Hindlimb muscle (tissue), 1 donor: ENCODE data around the gene ZNF362. TPM values are rescaled to one million over a fixed set of nuclear protein-coding genes. Genes with fewer than 3 reads are reported as not detected.

Source experiments
- DNase-seq: peaks from one replicate; pipeline ENCODE4 v3.0.0-alpha.2; 2013
- polyA plus RNA-seq: library from polyadenylated mRNA; unstranded; fragments of 120-200 nt; gene quantifications from one replicate; pipeline ENCODE4 v1.2.1, GENCODE V29; 2013; ENCODE audit not compliant: insufficient read length

ZNF362 gene
- polyA plus RNA-seq, 1 donor, result 35.1 TPM

DNA sequence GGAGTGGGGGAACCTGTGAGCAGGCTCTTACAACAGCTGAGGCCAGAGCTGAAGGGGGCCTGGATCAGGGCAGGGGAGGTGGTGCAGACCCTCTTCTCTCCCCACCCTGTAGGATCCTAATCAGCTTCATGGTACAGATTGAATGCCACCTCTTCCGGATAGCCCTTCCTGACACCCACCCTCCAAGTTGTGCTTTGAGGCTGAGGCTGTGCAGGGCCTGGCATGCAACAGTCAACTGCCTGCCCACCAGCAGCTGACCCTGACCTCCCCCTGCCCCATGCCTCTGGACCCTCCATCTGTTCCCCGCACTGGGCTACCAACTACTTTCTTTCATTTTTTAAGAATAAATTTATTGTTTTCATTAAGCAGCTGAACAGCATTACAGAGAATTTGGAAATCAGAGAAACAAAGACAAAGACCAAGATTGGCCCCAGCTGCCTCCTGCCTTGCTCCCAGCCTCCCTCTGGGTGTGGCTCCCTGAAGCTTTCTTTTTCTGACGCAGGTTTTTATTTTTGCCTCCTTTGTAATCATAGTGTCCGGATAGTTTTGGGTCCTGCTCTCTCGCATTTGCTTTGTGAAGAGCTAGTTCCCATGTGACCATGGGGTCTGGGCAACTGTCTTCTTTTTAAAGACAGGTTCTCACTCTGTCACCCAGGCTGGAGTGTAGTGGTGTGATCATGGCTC lies 12.8 kb downstream of the ZNF362 start:
- DNase-seq, result no peak

DNA sequence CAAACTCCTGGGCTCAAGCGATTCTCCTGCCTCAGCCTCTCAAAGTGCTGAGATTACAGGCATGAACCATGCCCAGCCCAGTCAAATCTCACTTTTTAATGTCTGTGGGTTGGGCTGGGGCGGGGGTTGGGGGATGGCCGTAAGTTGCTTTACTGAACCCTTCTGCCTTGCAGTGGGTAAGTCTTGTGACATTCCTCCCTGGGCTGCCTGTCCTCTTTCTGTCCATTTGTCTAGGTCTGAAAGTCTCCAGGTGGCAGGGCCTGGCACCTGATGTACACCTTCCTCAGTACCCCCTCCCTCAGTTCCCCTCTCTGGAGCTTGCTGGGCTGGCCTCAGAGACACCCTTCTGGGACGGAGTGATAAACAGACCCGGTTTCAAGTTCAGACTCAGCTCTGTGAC lies 13.3 kb downstream of the ZNF362 start:
- no peak for DNase-seq

DNA sequence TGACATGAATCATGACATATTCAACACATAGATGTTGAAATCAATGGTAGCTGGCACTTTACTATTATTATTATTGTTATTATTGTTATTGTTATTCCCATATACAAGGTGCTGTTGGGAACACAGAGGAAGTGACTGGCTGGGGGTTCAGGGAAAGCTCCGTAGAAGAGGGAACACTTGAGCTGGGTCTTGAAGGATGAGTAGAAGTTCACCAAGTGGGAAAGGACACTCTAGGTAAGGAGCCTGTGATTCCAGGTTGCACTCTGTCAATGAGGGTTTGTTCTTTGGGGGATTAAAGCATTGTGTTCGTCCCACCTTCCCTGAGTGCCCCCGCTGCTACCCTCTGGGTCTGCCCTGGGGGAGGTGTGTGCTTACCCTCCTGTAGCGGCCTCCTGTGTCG lies 14.1 kb downstream of the ZNF362 start:
- no peak for DNase-seq

DNA sequence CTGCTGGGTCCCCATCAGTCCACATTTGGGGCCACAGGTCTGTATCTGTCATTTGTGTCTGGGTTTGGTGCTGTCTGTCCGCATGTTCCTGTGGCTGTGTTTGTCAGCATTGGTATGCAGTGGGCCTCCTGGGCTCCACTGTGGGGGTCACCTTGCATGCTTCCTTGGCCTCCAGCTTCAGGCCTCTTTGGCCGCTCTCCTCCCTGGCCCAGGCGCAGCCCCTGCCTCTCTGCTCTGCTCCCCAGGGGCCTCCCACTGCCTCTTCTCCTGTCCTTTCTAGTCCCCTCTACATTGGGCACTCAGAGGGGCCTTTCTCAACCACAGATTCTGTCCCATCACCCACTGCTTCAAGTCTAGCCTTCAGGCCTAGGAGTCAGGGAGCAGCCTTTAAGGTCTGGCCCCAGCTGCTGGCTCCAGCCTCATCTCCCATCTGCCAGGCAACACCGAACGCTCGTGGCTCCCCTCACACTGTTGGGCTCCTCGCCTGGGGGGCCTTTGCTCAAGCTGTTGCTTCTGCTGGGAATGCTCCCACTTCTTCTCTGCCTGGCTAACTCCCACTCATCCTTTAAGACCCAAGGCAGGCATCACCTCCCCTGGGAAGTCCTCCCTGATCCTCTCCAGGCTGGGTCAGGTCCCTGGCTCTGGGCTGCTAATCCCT lies 14.6 kb downstream of the ZNF362 start:
- no peak for DNase-seq

DNA sequence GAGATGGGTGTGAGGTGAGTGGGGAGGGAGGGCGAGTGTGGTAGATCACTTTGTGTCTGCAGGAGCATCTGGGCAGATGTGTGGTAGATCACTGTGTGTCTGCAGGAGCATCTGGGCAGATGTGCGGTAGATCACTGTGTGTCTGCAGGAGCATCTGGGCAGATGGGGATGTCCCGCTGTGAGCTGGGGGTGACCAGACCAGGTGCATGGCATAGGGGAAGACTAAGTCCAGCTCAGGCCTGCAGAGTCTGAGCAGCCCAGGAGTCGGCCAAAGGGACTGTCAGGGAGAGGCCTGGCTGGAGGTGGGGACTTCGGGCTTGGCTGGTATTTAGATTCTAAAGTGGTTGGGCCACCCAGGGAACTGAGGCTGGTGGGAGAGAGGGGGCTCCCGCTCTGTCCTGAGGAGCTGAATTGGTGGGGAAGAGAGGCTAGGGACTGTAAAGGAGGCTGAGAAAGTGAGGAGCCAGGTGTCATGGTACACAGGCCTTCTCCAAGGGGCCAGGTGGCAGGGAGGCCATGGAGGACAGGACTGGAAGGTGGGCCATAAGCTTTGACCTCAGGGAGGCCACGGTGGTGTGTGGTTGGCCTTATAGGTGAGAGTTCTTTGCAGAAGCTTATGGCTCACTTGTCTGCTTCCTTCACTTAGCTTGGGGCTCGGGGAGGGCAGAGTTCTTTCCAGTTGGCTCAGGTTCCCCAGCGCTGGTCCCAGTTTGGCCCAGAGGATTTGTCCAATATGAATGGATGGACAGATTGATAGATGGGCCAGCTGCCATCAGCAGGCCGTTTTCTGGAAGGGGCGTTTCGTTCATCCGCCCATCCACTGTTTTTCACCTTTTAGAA lies 15.6 kb downstream of the ZNF362 start:
- no peak for DNase-seq

DNA sequence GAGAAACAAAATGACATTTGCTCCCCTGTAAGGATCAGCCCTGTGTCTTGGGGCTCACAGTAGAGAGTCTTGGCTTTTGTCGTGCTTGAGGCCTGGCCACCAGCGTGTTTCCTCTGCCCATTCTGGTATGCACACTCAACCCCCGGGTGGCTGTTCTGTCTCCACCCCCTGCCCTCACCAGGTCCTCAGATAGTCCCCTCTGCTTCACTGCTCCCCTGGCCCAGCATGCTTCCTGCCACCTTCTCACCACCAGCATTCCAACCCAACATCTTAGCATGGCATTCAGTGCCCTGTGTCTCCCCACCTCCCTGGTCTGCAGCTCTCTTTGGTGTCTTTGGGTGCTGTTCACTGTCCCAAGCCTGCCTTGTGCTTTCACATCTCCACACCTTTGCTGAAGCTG lies 16.2 kb downstream of the ZNF362 start:
- DNase-seq, result no peak

DNA sequence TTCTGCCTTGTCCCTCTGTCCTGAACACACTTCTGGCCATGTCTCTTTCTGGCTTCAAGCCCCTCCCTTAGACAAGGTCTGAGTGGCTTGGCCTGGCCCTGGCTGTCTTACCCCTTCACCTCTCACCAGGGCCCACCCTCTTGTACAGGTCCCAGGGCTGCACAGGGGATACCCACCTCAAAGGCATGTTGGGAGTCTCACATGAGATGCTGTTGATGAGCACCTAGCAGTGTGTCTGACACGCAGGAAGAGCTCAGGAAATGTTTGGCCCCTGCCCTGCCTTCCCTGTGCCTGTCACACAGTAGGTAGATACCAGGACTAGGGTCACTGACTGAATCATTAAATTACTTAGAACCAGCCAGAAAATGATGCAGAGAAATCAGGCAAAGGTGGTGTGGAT lies 16.6 kb downstream of the ZNF362 start:
- DNase-seq, result no peak

DNA sequence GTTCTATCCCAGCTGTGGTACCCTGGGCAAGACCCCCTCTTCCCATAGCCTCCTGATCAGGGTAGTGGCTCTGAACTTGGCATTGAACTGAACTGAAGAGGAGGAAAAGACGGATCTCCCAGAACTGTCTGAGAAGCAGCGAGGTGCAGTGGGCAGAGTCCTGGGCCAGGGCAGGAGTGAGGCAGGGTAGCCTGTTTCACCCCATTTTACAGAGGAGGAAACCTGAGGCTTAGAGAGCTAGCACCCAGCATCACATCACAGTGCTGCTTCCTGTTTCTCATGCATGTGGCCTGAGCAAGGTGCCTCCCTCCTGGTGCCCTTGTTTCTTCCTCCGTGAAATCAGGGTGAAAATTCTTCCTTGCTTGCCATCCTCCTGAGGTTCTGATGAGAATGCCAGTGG lies 17.1 kb downstream of the ZNF362 start:
- no peak for DNase-seq

DNA sequence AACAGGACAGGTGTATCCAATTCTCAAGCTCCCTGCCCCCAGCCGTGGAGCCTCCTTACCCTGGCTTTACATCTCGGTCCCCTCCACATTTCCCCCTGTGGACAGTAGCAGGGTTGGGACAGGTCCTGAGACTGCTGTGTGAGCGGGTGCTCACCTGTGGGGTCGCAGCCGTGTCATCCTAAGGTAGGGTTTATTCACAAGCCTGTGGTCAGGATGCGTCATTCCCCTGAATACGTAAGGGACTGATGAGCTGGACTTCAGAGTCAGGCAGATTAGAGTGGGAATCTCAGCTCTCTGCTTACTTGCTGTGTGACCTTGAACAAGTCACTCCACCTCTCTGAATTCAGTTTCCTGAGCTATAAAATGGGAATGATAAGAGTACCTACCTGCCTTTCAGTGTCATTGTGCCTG lies 17.7 kb downstream of the ZNF362 start:
- DNase-seq, result no peak

DNA sequence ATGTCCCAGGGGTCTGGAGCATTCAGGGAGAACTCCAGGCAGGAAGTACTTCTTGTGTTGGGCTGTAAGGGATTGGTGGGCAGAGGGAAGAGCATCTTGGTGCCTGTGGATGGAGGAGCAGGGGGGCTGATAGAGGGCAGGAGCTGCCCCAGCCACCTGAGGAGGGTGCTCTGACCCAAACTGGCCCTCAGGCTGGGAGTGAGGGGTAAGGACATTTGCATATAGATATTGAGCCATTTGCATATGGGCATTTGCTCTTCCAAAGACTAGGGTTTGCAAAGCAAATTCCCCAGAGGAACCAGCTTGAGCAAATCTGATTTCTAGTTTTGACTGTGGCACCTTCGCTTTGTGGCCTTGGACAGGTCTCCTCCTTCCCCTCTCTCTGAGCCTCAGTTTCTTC lies 18.2 kb downstream of the ZNF362 start:
- DNase-seq, result no peak

DNA sequence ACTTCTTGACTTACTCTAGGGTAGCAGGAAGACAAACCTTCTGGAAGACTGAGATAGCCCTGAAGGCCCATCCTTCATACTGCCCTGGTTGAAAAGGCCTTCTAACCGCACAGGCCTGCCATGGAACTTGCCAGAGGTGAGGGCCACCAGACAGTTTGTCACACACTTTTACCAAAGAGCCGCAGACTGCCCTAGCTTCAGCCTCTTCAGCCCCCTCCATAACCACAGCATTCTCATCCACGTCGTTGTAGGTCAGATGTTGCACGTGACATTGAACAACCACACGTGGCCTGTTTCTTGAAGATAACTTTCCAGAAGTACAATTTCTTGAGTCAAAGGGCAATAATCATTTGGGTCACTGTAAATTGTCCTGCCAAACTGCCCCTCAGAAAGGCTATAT lies 18.9 kb downstream of the ZNF362 start:
- DNase-seq, result no peak

DNA sequence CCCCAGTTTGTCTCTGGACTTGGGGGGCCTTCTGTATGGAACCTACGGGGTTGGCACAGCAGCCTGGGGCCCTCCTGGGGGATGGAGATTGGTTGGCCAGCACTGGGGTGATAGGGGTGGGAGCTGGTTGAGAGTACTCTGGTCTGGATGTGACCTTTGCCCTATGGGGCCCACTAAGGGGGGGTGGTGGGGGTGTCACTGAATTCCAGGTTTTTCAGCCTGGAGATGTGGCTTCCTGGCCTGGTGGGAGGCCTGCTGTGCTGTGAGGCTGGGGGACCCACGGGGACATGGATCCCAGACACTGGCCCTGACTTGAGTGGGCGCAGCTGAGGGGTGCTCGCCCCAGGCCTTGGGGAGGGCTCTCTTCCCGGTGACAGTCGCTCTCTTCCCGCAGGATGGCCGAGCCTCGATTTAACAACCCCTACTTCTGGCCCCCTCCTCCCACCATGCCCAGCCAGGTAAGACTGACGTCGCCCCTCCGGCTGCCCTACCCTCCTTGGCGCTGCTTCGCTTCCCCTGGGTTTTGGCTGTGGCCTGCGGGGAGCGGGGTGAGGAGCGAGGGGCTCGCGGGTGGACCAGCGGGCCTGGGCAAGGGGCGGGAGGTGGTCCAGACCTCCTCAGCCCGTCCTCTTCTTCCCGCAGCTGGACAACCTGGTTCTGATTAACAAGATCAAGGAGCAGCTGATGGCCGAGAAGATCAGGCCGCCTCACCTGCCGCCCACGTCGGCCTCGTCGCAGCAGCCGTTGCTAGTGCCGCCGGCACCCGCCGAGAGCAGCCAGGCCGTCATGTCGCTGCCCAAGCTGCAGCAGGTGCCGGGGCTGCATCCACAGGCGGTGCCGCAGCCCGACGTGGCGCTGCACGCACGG lies 19.6 kb downstream of the ZNF362 start:
- DNase-seq, result no peak

DNA sequence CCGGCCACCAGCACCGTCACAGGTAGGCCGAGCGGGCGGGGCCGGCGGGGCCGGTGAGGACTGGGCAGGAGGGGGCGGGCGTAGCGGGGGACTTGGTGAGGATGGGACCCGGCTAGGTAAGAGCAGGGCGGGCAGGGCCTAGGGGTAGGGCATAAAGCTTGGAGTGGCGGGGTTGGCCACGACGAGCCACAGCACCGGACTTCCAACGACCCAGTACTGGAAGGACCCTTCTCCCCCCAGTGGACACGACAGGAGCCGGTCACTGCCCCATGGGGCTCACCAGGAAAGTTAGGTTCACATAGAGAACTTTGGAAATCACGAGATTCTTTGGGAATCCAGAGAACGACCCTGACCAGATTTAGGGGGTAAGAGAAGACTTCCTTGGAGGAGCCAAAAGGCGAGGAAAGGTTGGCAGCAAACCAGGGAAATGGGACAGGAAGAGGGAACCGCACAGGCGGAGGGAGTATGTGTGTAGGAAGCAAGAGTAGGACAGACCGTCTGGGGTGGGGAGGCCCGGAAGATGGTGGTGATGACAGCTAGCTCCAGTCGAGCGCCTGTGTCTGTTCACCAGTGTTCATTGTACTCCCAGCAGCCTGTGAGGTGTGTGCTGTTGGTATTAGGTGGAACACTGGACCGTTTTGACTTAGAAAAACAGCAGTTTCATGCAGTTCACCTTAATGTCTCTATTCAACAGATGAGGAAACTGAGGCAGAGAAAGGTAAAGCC lies 20.4 kb downstream of the ZNF362 start:
- no peak for DNase-seq

DNA sequence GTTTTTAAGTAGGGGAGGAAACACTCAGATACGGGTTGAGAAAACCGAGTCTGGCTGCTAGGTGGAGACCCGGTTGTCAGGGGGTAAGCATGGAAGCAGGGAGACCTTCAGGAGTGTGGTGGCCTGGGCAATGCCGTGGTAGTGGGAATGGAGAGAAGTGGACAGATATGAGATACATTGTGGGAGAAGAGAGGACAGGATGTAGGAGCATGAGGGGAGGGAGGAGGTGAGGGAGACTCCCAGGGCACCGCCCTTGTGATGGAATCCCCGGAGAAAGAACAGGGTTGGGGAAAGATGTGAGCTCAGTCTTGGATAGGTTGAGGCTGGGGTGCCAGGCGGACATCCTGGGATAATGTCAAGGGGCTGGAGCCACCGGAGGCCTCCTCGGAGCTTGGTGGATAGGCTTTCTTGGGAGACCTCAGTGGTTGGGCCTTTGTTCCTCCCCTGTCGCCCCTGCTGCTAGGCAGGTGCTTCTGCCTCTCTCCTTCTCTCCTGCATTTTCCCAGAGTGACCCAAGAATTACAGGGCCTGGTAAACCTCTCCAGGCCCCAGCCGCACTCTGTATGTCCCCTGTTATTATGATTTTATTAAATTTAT lies 21.3 kb downstream of the ZNF362 start:
- no peak for DNase-seq

DNA sequence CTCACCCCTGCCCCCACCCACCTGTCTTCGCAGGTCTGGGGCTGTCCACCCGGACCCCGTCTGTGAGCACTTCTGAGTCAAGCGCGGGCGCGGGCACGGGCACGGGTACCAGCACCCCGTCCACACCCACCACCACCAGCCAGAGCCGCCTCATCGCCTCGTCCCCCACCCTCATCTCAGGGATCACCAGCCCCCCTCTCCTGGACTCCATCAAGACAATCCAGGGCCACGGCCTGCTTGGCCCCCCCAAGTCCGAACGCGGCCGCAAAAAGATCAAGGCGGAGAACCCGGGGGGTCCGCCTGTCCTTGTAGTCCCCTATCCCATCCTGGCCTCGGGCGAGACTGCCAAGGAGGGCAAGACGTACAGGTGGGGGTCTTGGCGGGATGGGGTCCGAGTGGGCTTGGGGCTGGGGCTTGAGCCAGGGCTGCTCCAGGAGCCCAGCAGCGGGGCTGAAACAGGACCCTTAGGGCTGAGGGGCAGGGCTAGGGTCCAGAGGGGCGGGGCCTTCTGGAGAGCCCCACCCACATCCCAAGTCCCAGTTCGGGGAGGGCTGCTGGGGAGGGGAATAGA lies 23.9 kb downstream of the ZNF362 start:
- no peak for DNase-seq

DNA sequence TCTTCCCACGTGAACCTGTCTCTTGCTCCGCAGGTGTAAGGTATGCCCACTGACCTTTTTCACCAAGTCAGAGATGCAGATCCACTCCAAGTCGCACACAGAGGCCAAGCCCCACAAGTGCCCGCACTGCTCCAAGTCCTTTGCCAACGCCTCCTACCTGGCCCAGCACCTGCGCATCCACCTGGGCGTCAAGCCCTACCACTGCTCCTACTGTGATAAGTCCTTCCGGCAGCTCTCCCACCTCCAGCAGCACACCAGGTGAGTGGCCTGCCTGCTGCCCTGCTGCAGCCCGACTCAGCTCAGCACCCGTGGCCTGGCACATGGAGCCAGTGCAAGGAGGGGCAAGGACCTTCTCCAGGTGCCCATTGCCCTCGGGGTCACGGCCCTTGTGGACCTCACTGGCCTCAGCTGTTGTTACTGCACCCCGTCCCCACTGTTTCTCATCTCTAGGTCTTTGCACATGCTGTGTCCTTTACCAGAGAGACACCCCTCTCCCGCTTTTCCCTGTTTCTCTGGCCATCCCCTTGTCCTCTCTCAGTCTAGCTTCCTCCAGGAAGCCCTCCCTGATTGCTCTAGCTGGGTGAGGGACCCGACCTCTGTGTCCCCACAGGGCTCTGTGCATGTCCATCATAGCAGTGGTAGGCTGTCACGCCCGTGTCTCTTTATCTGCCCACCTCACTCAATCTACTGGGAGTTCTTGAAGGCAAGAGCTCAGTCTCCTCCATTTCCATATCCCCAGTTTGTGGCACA lies 25.4 kb downstream of the ZNF362 start:
- DNase-seq, result no peak

DNA sequence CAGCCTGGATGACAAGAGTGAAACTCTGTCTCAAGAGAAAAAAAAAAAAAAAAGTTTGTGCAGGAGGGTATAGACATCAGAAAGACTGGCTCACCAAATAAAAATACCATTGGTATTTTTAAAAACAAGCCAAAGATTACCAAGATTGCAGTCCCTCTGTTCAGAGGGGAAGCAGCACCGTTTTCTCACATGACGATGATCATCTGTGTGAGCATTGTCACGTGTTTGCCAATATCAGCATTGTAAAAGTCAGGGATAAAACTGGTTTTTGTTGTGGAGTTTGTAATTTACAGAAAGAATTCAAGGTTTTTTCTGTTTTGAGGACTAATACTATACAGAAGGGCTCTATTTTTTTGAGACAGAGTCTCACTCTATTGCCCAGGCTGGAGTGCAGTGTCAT lies 26.5 kb downstream of the ZNF362 start:
- DNase-seq, result no peak

DNA sequence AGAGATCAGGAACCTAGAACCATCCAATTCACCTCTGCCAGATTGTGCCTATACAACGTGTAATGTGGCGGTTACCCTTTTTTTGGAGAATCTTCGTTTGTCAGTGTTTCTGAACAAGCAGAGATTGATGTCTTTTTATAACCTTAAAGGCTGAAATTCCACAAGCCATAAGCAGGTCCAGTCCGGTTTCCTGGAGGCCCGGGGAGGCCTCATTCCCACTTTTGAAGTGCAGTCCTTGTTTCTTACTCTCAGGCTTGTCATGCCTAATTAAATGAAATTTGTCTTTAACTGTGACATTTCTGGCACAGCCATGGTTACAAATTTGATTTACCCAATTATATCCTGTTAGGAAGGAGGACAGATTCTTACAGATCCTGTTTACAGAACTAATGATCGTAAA lies 27.8 kb downstream of the ZNF362 start:
- no peak for DNase-seq

DNA sequence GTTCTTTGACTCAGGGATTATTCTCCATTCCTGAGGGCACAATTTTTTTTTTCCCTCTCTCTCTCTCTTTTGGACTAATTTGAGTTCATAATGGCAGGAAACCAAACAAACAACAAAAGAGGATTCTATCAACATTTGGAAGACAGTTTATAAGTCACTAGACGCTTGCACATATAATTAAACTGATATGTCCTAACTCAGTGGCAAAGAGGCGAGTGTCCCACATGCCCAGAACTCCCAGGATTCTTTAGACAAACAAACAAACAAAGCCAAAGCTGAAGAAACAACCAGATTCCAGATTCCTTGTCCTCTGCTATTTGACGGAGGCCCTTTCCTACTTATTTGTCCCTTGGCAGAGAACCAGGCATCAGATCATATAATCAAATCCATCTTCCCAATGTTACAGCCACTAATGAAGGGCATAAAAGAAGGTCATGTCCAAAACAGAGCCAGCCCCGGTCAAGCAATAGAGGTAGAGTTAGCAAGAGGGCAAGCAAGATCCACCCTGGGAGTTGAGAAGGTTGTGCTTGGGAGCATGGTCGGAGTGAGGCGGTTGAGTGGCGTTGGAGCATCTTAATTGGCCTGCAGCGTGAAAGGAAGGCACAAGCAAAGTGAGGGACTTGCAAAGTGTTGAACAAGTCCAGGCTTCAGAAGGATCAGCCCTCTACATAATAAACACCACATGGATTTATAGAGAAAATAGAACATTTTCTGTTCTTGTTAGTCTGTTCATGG lies 30.3 kb downstream of the ZNF362 start:
- DNase-seq, result no peak

DNA sequence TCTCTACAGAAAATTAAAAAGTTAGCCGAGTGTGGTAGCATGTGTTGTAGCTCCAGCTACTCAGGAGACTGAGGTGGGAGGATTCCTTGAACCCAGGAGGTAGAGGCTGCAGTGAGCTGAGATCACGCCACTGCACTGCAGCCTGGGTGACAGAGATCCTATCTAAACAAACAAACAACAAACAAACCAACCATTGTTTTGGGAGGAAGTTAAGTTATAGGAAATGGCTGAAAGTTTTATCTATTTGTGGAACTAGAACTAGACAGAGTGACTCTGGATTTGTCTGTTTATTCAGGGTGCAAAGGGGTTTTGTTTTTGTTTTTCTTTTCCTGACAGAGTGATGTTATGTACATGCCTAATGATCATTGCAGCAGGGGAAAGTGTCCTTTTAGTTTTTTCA lies 31.0 kb downstream of the ZNF362 start:
- DNase-seq, result no peak
